ENCODE results near the gene SLC12A6.
"Not testable (repeated sequence)": the region's sequence is repeated elsewhere in the genome, so short reads cannot be mapped to it uniquely, and the experiment has no call there.

SLC12A6 gene

DNA sequence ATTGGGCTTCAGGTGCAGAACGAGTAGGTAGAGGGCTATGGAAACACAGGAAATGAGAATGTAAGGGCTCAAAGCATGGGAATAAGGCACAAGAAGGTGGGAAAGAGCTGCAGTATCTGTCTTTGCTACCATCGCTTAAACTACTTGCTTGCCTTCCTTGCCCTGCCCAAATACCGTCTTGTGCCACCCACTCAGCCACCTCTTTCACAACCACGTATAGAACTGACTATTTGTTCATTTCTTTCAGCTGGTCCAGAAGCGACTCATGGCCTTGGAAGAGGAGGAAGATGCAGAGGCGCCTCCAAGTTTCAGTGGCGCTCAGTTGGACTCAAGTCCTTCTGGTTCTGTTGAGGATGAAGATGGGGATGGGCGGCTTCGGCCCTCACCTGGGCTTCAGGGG lies 17.7 kb upstream of the SLC12A6 start:
- no peak for DNase-seq

DNA sequence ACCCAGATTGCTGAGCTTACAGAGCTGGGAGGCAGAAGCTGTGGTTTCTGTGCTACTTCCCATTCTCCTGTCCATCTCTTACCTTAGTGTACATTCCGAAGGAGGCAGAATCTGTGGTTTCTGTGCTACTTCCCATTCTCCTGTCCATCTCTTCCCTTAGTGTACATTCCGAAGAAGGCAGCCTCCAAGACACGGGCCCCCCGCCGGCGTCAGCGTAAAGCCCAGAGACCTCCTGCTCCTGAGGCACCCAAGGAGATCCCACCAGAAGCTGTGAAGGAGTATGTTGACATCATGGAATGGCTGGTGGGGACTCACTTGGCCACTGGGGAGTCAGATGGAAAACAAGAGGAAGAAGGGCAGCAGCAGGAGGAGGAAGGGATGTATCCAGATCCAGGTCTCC lies 16.7 kb upstream of the SLC12A6 start:
- DNase-seq, result no peak

DNA sequence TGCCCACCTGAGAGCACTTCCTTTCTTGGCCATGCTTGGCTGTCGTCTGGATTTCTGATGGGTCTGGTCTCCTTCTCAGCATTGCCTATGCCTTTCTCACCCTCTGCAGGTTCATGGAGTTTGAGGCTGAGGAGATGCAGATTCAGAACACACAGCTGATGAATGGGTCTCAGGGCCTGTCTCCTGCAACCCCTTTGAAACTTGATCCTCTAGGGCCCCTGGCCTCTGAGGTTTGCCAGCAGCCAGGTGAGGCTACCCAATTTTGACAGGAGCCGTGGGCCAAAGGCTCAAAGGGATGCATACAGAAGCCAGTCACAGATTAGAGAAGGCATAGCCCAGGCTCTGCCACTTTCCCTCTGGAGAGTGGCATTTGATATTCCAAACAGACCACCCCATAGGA lies 16.0 kb upstream of the SLC12A6 start:
- DNase-seq, result no peak

DNA sequence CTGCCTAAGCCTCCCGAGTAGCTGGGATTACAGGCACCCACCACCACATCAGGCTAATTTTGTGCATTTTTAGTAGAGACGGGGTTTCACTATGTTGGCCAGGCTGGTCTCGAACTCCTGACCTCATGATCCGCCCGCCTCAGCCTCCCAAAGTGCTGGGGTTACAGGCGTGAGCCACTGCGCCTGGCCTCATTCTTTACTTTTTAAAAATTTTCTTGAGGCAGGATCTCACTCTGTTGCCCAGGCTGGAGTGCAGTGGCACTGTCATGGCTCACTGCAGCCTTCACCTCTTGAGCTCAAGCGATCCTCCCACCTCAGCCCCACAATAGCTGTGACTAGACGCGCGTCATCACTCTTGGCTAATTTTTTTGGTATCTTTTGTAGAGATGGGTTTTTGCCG lies 15.4 kb upstream of the SLC12A6 start:
- DNase-seq, result not testable (repeated sequence)

DNA sequence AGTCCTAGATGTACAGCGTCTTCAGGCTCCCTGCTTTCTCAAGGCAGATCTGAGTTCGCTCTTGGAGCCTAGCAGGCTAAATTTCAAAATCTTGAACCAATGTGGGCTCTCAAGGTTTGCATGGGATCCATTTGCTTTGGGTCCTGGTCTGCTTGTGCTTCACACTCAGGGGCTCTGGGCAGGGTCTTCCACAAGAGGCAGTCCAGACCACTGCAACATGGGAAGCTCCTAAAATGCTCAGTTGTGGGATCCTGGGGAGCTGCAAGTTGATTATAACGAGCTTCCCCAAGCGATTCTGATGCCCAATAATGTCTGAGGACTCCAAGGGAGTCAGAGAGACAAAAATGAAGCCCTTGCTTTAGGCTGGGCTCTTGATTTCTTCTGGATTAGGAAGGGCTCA lies 12.2 kb upstream of the SLC12A6 start:
- DNase-seq, result no peak

DNA sequence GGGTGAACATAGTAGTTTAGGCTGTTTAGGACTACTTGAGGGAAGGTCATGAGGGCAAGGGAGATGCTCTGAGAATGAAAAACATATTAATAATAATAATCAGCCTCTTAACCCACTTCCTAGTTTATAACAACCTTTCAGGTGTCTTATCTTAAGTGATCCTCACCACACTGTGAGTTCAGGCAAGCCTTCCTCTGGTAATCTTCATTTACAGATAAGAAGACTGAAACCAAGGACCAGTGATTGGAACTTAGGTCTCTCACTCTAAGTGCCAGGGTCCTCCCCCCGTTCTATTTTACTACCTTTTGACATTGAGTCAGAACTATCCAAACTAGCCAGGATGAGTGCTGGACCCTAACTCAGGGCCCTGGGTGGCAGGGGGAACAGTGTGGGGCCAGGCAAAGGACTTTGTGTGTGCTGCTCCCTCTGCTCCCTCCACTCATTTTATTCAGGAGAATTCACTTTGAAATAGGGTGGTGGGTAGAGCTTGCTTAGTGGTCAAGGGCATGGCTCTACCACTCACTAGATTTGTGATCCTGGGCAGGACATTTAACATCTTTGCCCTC lies 11.2 kb upstream of the SLC12A6 start:
- DNase-seq, result no peak

DNA sequence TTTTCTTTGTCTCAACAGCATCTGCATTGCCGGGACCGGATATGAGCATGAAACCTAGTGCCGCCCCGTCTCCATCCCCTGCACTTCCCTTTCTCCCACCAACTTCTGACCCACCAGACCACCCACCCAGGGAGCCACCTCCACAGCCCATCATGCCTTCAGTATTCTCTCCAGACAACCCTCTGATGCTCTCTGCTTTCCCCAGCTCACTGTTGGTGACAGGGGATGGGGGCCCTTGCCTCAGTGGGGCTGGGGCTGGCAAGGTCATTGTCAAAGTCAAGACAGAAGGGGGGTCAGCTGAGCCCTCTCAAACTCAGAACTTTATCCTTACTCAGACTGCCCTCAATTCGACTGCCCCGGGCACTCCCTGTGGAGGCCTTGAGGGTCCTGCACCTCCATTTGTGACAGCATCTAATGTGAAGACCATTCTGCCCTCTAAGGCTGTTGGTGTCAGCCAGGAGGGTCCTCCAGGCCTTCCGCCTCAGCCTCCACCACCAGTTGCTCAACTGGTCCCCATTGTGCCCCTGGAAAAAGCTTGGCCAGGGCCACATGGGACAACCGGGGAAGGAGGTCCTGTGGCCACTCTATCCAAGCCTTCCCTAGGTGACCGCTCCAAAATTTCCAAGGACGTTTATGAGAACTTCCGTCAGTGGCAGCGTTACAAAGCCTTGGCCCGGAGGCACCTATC lies 10.5 kb upstream of the SLC12A6 start:
- DNase-seq, result no peak

DNA sequence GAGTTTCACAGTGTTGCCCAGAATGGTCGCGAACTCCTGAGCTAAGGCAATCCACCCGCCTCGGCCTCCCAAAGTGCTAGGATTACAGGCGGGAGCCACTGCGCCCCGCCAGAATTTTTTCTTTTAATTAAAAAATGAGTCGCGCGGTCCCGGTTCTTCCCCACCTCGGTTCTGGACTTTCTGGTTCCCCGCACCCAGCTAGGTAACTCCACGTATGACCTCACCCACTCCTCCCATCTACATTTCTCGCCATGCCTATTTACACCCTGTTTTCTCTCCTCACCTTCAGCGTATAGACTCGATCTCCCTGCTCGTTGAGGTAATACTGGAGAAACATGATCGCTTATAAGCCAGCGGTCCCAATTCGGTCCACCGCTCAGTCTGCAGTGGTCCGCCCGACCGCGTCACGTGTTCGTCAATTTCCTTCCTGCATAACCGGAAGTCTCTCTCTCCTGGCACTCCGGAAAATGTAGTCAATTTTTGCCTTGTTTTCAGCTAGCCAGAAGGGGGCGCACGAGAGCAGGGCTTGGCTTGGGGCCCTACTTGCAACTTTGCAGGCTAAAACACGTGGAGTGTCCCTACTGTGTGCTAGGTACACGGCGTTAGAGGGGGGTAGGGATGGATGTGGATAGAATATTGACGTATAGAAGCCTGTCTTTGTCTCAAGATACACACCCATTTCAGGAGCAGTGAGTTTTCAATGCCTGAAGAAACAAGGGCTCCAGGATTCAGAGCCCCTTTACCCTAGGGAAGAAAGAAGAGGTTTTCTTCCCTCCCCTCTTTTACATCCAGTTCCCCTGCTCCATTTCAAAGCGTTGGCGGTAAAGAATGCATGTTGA lies 5.4 kb upstream of the SLC12A6 start, which contains the start of the genes NOP10 and NUTM1:
NOP10 (minus strand) TSS at position 400 of the 839 bp plus-strand sequence; CDS start at position 337, 63 bp downstream.
NUTM1 (plus strand) TSS at position 579 of the 839 bp plus-strand sequence. CDS start 382 bp downstream, outside the sequence.
- DNase-seq, result peak; percentile 92 to 95

DNA sequence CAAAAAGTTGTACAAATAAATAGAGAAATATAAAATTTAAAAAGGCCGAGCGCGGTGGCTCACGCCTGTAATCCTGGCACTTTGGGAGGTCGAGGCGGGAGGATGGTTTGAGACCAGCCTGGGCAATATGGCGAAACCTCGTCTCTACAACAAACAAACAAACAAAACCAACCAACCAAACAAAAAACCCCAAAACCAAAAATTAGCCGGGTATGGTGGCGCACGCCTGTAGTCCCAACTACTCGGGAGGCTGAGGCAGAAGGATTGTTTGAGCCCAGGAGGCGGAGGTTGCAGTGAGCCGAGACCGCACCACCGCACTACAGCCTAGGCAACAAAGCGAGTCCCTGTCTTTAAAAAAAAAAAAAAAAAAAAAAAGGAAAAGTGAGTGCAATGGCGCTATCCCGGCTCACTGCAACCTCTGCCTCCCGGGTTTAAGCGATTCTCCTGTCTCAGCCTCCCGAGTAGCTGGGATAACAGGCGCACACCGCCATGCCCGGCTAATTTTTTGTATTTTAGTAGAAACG lies 4.7 kb upstream of the SLC12A6 start:
- peak in 1 of 2 donors; percentile 37 for DNase-seq

DNA sequence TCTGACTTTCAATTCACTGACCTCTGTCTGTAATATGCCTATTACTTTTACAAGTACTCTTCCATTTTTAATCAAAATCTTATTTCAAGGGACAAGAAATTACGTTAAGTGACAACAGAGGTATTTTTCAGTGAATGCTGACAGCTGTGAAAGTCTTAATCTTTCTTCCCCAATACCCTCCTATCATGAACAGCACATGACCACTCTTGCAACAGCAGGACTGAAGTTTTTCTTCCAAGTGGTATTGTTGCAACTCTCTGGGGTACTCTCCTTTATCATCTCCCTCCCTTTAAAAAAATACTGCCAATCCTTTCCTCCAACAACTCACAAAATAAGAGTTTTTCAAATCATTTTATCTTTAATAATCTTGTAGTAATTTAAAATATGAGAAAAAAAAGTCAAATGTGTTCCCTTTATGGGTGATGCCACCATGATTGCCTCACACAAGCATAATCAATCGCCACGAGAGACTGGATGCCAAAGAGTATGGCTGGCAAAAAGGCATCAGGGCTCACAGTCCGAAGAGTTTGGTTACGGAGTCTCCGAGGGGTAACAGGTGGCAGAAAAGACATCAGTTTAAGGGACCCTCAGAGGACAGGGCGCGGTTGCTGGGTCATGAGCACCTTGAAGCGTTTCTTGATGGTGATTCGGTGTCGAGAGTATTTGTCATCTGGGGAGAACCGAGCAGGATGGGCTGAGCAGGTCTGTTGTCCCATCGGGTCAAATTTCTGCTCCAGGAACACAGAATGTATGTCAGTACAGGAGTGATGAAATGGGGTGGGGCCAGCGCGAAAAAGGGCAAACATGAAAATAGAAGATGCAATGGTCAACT lies 4.0 kb upstream of the SLC12A6 start:
- DNase-seq, result no peak

DNA sequence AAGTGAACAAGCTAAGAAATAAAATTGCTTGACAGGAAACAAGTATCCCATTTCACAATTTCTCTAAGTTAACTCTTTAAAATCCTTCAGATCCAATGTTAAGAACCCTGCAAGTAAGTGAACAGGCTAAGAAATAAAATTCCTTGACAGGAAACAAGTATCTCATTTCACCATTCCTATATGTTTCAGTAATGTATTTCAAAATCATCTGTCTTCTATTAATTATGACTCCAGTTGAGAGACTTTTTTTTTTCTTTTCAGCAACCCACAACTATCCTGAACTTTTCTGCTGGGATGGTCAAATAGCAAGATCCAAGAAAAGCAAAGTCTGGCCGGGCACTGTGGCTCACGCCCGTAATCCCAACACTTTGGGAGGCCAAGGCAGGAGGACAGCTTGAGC lies 2.4 kb upstream of the SLC12A6 start:
- no peak for DNase-seq

DNA sequence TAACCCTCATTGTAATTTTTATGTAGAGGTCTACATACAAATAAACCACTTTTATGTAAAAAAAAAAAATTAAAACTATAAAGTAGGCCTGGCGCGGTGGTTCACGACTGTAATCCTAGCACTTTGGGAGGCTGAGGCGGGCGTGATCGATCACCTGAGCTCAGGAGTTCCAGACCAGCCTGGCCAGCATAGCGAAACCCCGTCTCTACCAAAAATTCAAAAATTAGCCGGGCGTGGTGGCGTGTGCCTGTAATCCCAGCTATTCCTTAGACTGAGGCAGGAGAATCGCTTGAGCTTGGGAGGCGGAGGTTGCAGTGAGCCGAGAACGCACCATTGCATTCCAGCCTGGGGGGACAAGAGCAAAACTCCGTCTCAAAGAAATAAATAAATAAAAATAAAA lies 766 bp upstream of the SLC12A6 start:
- DNase-seq, result no peak

DNA sequence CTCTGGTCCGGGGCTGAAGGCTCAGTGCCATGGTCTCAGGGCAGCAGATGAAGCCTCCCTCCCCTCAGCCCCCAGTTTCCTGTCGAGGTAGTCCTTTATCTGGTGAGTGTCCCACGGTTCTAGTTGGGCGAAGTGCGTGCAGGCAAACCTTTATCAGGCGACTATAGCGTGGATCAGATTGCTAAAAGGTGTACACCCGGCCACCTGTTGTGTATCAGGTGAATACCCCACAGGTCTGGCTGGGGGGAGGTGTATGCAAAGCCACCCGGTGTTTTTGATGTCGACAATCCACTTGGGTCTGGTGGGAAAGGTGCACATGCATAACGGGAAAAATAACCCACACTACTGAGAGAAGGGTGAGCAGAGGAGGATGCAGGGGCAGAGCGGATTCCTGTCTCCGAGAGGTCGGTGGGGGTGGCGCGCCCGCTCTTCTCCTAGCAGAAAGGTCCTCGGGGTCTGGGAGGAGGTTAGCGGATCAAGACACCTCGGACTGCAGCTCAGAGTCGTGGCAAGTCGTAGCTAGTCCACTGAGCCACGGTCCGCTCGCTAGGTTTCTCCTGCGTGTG lies 507 bp downstream of the SLC12A6 start:
- peak; percentile 21 to 27 for DNase-seq

DNA sequence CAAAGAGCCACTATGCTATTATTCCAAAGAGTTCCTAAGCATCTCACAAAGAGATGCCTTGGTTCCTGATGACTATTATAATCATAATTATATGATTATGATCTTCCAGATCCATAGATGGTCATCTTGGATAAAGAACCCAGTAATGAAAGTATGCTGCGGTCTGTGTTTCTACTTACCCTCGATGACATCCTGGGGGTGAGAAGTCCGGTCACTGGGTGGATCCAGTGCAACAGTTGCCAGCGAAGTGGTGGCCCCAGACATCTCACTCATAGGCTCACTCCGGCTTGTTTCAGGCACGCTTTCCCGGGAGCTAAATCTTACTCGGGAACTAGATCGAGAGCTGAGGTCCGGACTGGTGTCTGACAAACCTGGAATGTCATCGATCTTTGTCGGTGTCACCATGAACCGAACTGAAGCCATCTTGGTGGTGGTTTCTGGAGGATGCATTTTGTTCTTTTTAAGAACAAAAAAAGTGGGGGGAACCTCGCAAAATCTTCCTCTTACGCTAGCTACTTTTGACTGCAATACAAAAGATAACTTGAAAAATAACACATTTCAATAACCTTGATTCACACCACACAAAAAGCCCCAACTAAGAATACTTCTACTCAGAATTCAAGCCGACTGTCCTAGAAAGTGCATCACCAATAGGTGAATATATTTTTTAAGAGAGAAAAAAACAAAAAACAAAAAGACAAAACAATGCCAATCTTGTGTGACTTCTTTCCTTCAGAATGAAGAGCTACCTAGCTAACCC lies 1.2 kb downstream of the SLC12A6 start:
- peak; percentile 12 to 24 for DNase-seq

DNA sequence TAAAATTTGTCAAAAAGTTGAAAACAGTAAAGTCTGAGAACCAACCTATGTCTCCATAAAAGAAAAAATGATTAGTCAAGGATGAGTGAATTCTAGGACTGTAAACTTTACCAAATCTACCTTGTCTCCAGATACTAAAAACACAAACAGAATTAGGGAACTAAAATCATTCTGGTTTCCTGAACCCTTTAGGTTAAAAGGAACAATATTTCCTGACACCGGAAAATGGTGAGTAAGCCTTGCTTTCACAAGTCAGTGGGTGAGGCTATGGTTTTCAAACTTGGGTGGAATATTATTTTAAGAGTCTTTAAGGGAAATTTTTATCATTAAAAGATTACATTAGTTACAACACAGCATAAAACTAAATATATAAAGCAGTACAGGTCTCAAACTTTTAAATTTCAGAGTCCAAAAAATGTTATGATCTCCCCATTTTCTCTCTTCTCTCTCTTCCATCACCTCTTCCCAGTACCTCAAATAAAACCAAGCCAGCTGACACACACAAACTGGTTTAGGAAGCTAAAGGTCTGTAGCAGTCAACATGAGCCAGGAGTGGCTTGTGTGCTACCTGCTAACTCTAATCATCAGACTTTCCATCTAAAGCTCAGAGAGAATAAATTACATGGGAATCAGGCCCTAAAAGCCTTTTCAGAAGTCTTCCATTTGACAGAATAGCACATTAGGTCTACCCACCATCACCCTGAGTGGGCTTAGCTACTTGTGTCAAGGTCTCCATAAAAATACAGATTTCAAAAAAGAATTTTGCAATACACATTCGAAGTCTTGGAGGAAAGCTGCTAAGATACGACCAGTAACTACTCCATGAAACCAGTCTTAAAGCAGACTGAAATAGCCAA lies 2.2 kb downstream of the SLC12A6 start:
- DNase-seq, result peak in 1 of 2 donors; percentile 45

DNA sequence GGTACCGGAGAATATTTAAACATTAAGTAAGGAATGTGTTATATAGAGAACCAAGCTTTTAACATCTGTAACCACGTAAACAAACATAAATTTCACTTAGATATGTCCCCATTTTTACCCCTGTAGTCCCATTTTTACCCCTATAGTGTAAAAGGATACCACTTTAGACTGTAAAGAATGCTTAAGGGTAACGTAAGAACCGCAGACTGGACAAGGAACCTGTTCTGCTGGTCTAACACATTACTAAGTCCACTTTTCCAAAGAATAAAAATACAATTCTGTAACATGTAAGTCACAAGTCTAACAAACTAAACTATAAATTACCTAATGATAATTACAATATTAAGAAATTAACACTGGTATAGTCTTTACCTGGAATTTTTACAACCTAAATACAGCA lies 2.9 kb downstream of the SLC12A6 start:
- DNase-seq, result no peak

DNA sequence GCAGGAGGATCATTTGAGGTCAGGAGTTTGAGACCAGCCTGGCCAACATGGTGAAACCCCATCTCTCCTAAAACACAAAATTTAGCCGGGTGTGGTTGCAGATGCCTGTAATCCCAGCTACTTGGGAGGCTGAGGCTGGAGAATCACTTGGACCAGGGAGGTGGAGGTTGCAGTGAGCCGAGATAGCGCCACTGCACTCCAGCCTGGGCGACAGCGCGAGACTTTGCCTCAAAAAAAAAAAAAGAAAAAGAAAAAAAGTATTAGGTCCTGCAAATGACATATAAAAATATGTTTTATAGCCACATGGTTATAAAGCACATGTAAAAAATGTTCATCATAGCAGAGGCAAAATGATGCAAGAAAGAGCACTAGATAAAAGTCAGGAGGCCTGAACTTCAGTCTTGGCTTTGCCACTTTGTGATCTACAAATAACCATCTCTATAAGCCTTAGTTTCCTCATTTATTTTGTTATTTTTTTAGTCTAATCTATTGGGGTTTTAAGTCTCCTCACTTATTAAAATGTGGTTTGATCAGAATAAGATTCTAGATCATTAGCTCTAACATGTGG lies 4.9 kb downstream of the SLC12A6 start:
- DNase-seq, result no peak

DNA sequence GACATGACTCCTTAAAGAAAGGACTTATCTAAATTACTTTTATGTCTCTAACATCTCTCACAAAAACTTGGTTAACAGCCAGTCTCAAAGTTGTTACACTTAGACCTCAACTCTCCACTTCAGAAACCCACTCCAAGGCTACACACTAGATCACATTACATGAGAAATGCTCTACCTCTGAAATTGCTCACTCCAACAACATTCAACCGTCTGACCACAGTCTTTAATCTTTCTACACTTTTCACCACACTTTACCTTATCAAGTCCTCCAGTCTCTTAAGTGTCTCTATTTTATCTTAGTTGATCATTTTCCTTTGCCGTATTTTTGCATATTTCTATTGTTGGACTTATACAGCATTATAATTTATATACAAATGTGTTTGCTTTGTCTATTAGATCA lies 5.8 kb downstream of the SLC12A6 start:
- peak in 1 of 2 donors; percentile 43 for DNase-seq

DNA sequence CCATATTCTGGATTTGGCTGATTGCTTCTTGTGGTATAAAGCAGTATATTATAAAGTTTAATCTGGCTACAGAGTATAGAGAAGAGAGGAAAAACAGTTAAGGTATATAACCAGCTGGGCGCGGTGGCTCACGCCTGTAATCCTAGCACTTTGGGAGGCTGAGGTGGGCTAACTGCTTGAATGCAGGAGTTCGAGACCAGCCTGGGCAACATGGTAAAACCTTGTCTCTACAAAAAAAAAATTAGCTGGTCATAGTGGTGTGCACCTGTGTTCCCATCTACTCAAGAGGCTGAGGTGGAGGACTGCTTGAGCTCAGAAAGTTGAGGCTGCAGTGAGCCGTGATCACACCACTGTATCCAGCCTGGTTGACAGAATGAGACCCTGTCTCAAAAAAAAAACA lies 7.3 kb downstream of the SLC12A6 start:
- no peak for DNase-seq

DNA sequence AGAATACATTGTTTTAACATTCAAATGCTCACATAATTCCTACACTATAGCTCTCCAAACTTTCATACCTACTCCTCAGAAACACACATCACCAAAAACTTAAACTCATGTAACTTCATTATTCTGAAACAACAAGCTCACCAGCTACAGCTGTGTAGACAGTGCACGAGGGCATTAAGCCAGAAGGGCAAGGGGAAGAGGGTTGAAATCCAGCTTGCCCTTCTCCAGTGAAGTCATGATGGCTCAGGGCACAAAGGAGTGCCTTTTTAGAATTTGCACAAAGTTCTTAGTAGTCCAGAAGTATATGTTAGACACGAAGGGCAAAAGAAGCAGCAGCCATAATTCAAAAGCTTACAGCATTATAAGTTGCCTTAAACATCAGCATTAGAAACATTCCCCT lies 8.6 kb downstream of the SLC12A6 start:
- no peak for DNase-seq

Data from CD4-positive, alpha-beta T cell treated with Interleukin-1 beta for 1 hour (primary cell).